Measurements from ENCODE around the gene NR6A1. TPM values are rescaled to one million over a fixed set of nuclear protein-coding genes. Genes with fewer than 3 reads are reported as not detected.

The NR6A1 gene
- total RNA-seq, 2 experiments from 2014 or later = 0.82 to 1.1 TPM

GRCh38 chr9:124593200-124593599 lies 177.9 kb downstream of the NR6A1 start:
- intact Hi-C loops (cut with DNase I, micrococcal nuclease) = no loop called here
- no peaks in the 10 kb centered on the region for H3K9me3 Mint-ChIP-seq (ENCODE audit: low read depth)
- H3K36me3 Mint-ChIP-seq (ENCODE audit: low read depth) = no peaks in the 10 kb centered on the region
- no peak overlapping the region for H3K27ac Mint-ChIP-seq
- ChIA-PET CTCF (no interaction called here), POLR2A (no interaction called here)
- H3K4me3 Mint-ChIP-seq = no peak overlapping the region
- no peaks in the 10 kb centered on the region for H3K4me1 Mint-ChIP-seq
- no peak for DNase-seq
- H3K27me3 Mint-ChIP-seq = peaks cover 12% of the 10 kb centered on the region
- ATAC-seq = no peak

- ChIA-PET POLR2A (no interaction called here), CTCF (interaction anchor here (0.7 kb wide), 2 partner anchors 31 to 54 kb away, joined by 3 read pairs; no protein-coding TSS in a partner anchor)
- Mint-ChIP-seq H3K27ac (no peak overlapping the region), H3K27me3 (peaks cover 7% of the 10 kb centered on the region), H3K9me3 (ENCODE audit: low read depth) (no peaks in the 10 kb centered on the region), H3K4me3 (no peak overlapping the region), H3K36me3 (ENCODE audit: low read depth) (no peaks in the 10 kb centered on the region), H3K4me1 (no peaks in the 10 kb centered on the region)
- DNase-seq (no peak), ATAC-seq (no peak)
- intact Hi-C loops (cut with DNase I, micrococcal nuclease) = no loop called here
Measured at GRCh38 chr9:124590889-124591641, 180.0 kb downstream of the NR6A1 start.

- Mint-ChIP-seq H3K4me3 (no peak overlapping the region), H3K27ac (no peak overlapping the region), H3K4me1 (no peaks in the 10 kb centered on the region), H3K27me3 (no peaks in the 10 kb centered on the region), H3K36me3 (ENCODE audit: low read depth) (no peaks in the 10 kb centered on the region), H3K9me3 (ENCODE audit: low read depth) (no peaks in the 10 kb centered on the region)
- no peak for ATAC-seq
- POLR2A ChIA-PET = no interaction called here
- no peak for DNase-seq
- intact Hi-C loops (cut with DNase I, micrococcal nuclease) = no loop called here
- CTCF ChIA-PET = interaction anchor here (1.0 kb wide), 1 partner anchor 127 kb away, joined by 7 read pairs; no protein-coding TSS in a partner anchor
Measured at GRCh38 chr9:124584631-124585030, 186.5 kb downstream of the NR6A1 start.

GRCh38 chr9:124583134-124583533 lies 188.0 kb downstream of the NR6A1 start:
- no peak for ATAC-seq
- ChIA-PET CTCF (no interaction called here), POLR2A (no interaction called here)
- no peaks in the 10 kb centered on the region for H3K9me3 Mint-ChIP-seq (ENCODE audit: low read depth)
- H3K4me1 Mint-ChIP-seq = no peaks in the 10 kb centered on the region
- H3K27me3 Mint-ChIP-seq = no peaks in the 10 kb centered on the region
- H3K27ac Mint-ChIP-seq = no peak overlapping the region
- no peak overlapping the region for H3K4me3 Mint-ChIP-seq
- H3K36me3 Mint-ChIP-seq (ENCODE audit: low read depth) = no peaks in the 10 kb centered on the region
- no peak for DNase-seq
- intact Hi-C loops (cut with DNase I, micrococcal nuclease) = no loop called here

GRCh38 chr9:124580186-124580585 lies 190.9 kb downstream of the NR6A1 start:
- no peak for DNase-seq
- no peak overlapping the region for H3K4me3 Mint-ChIP-seq
- peaks cover 2% of the 10 kb centered on the region for H3K27me3 Mint-ChIP-seq
- H3K9me3 Mint-ChIP-seq (ENCODE audit: low read depth) = no peaks in the 10 kb centered on the region
- no peak for ATAC-seq
- CTCF ChIA-PET = interaction anchor here (1.4 kb wide), 1 partner anchor 16 kb away, joined by 3 read pairs; no protein-coding TSS in a partner anchor
- POLR2A ChIA-PET = no interaction called here
- H3K36me3 Mint-ChIP-seq (ENCODE audit: low read depth) = no peaks in the 10 kb centered on the region
- no peak overlapping the region for H3K27ac Mint-ChIP-seq
- no peaks in the 10 kb centered on the region for H3K4me1 Mint-ChIP-seq
- intact Hi-C loops (cut with DNase I, micrococcal nuclease) = no loop called here

- Mint-ChIP-seq H3K4me1 (peaks cover 2% of the 10 kb centered on the region), H3K9me3 (ENCODE audit: low read depth) (no peaks in the 10 kb centered on the region), H3K4me3 (no peak overlapping the region), H3K27me3 (peaks cover 7% of the 10 kb centered on the region), H3K27ac (no peak overlapping the region), H3K36me3 (ENCODE audit: low read depth) (no peaks in the 10 kb centered on the region)
- ChIA-PET CTCF (interaction anchor here (0.8 to 1.8 kb wide), 4 partner anchors 13 to 264 kb away, joined by 3 to 6 read pairs (median 4); no protein-coding TSS in a partner anchor), POLR2A (interaction anchor here (0.6 kb wide), 1 partner anchor 25 kb away, joined by 3 read pairs; no protein-coding TSS in a partner anchor)
- intact Hi-C loops (cut with DNase I, micrococcal nuclease) = no loop called here
- DNase-seq = no peak
- no peak for ATAC-seq
Measured at GRCh38 chr9:124576751-124577150, 194.4 kb downstream of the NR6A1 start.

GRCh38 chr9:124574534-124575375 lies 196.4 kb downstream of the NR6A1 start:
- H3K4me3 Mint-ChIP-seq = no peak overlapping the region
- POLR2A ChIA-PET = no interaction called here
- intact Hi-C loops (cut with DNase I, micrococcal nuclease) = no loop called here
- DNase-seq = no peak
- CTCF ChIA-PET = interaction anchor here (0.5 to 2.1 kb wide), 5 partner anchors 11 to 139 kb away, joined by 3 to 7 read pairs (median 3); no protein-coding TSS in a partner anchor
- no peak overlapping the region for H3K27ac Mint-ChIP-seq
- ATAC-seq = peak; percentile 69
- H3K27me3 Mint-ChIP-seq = peaks cover 8% of the 10 kb centered on the region
- H3K36me3 Mint-ChIP-seq (ENCODE audit: low read depth) = no peaks in the 10 kb centered on the region
- no peaks in the 10 kb centered on the region for H3K9me3 Mint-ChIP-seq (ENCODE audit: low read depth)
- peaks cover 2% of the 10 kb centered on the region for H3K4me1 Mint-ChIP-seq

- Mint-ChIP-seq H3K9me3 (ENCODE audit: low read depth) (no peaks in the 10 kb centered on the region), H3K27me3 (peaks cover 10% of the 10 kb centered on the region), H3K4me3 (no peak overlapping the region), H3K36me3 (ENCODE audit: low read depth) (no peaks in the 10 kb centered on the region), H3K4me1 (peaks cover 2% of the 10 kb centered on the region), H3K27ac (no peak overlapping the region)
- ATAC-seq = no peak
- ChIA-PET POLR2A (no interaction called here), CTCF (interaction anchor here (1.2 kb wide), 1 partner anchor 34 kb away, joined by 3 read pairs; no protein-coding TSS in a partner anchor)
- no peak for DNase-seq
- intact Hi-C loops (cut with DNase I, micrococcal nuclease) = no loop called here
Measured at GRCh38 chr9:124570942-124571666, 200.0 kb downstream of the NR6A1 start.

GRCh38 chr9:124569942-124570341 lies 201.2 kb downstream of the NR6A1 start:
- DNase-seq (no peak), ATAC-seq (no peak)
- CTCF ChIA-PET = no interaction called here
- peaks cover 2% of the 10 kb centered on the region for H3K4me1 Mint-ChIP-seq
- no peak overlapping the region for H3K27ac Mint-ChIP-seq
- H3K4me3 Mint-ChIP-seq = no peak overlapping the region
- intact Hi-C loops (cut with DNase I, micrococcal nuclease) = no loop called here
- POLR2A ChIA-PET = no interaction called here
- no peaks in the 10 kb centered on the region for H3K9me3 Mint-ChIP-seq (ENCODE audit: low read depth)
- no peaks in the 10 kb centered on the region for H3K36me3 Mint-ChIP-seq (ENCODE audit: low read depth)
- H3K27me3 Mint-ChIP-seq = peaks cover 9% of the 10 kb centered on the region

- no peak for DNase-seq
- no peak for ATAC-seq
Measured at GRCh38 chr9:124567362-124567761, 203.7 kb downstream of the NR6A1 start.

GRCh38 chr9:124562328-124562727 lies 208.8 kb downstream of the NR6A1 start:
- no peaks in the 10 kb centered on the region for H3K4me1 Mint-ChIP-seq
- DNase-seq (no peak), ATAC-seq (no peak)
- no peaks in the 10 kb centered on the region for H3K9me3 Mint-ChIP-seq (ENCODE audit: low read depth)
- H3K4me3 Mint-ChIP-seq = no peak overlapping the region
- no peak overlapping the region for H3K27ac Mint-ChIP-seq
- H3K36me3 Mint-ChIP-seq (ENCODE audit: low read depth) = no peaks in the 10 kb centered on the region
- peaks cover 6% of the 10 kb centered on the region for H3K27me3 Mint-ChIP-seq
- ChIA-PET POLR2A (no interaction called here), CTCF (interaction anchor here (0.9 to 1.9 kb wide), 4 partner anchors 14 to 98 kb away, joined by 3 to 4 read pairs (median 4); no protein-coding TSS in a partner anchor)
- intact Hi-C loops (cut with DNase I, micrococcal nuclease) = no loop called here

More at GRCh38 chr9:124567362-124567761, 203.7 kb downstream of the NR6A1 start:
- intact Hi-C loops (cut with DNase I, micrococcal nuclease) = no loop called here
- no peaks in the 10 kb centered on the region for H3K36me3 Mint-ChIP-seq (ENCODE audit: low read depth)
- H3K27ac Mint-ChIP-seq = no peak overlapping the region
- no peaks in the 10 kb centered on the region for H3K9me3 Mint-ChIP-seq (ENCODE audit: low read depth)
- H3K4me1 Mint-ChIP-seq = no peaks in the 10 kb centered on the region
- POLR2A ChIA-PET = no interaction called here
- CTCF ChIA-PET = interaction anchor here (0.7 kb wide), 1 partner anchor 56 kb away, joined by 3 read pairs; no protein-coding TSS in a partner anchor
- no peak overlapping the region for H3K4me3 Mint-ChIP-seq
- peaks cover 8% of the 10 kb centered on the region for H3K27me3 Mint-ChIP-seq

Measured in activated CD4-positive, alpha-beta T cell treated with anti-CD3 and anti-CD28 coated beads for 36 hours (primary cell).